Fibroblast of lung (primary cell): ENCODE data around the gene USP6NL. TPM values are rescaled to one million over a fixed set of nuclear protein-coding genes. Genes with fewer than 3 reads are reported as not detected.

ENCODE experiments used
- DNase-seq, 2 donors: peaks; one replicate each; pipeline versions ENCODE4 v3.0.0 to v3.0.0-alpha.2; 2010; ENCODE audit warnings: low read depth in 2 of 2
- H2AFZ ChIP-seq: 2 replicates; pipeline ENCODE4 v1.5.1; 2012; ENCODE audit warnings: low read length, control low read depth, inconsistent platforms
- H3K27ac ChIP-seq: 2 replicates; pipeline ENCODE4 v1.5.1; 2011; ENCODE audit warnings: low read length, control low read depth; ENCODE audit not compliant: insufficient read depth
- H3K27me3 ChIP-seq: 2 replicates; pipeline ENCODE4 v1.5.1; 2011; ENCODE audit warnings: mild to moderate bottlenecking, low read length; ENCODE audit not compliant: control insufficient read depth, insufficient read depth
- H3K36me3 ChIP-seq: 2 replicates; pipeline ENCODE4 v1.5.1; 2011; ENCODE audit warnings: low read length; ENCODE audit not compliant: control insufficient read depth, insufficient read depth
- H3K4me1 ChIP-seq: 2 replicates; pipeline ENCODE4 v1.5.1; 2011; ENCODE audit warnings: low read length; ENCODE audit not compliant: control insufficient read depth, insufficient read depth; ENCODE audit errors: extremely low read depth
- H3K4me2 ChIP-seq: 2 replicates; pipeline ENCODE4 v1.5.1; 2011; ENCODE audit warnings: low read length, control low read depth; ENCODE audit not compliant: insufficient read depth; ENCODE audit errors: extremely low read depth
- H3K4me3 ChIP-seq, 4 experiments: fragments of 200-600 bp in 1 of 4; sonication (generic) in 1 of 4; replicated peaks in 1 of 4; 2 replicates each; pipeline ENCODE4 v1.5.1; 2011 to 2016; ENCODE audit warnings: low read length in 4 of 4, low read depth in 3 of 4, mild to moderate bottlenecking in 3 of 4, control low read depth in 2 of 4, inconsistent platforms in 1 of 4, mixed read lengths in 1 of 4; ENCODE audit not compliant: insufficient read depth in 1 of 4; ENCODE audit errors: control extremely low read depth in 1 of 4
- H3K79me2 ChIP-seq: 2 replicates; pipeline ENCODE4 v1.5.1; 2012; ENCODE audit warnings: mild to moderate bottlenecking, low read length, inconsistent platforms; ENCODE audit not compliant: control insufficient read depth, insufficient read depth
- H3K9ac ChIP-seq: 2 replicates; pipeline ENCODE4 v1.5.1; 2011; ENCODE audit warnings: mild to moderate bottlenecking, low read length, control low read depth; ENCODE audit not compliant: insufficient read depth
- H3K9me3 ChIP-seq: 2 replicates; pipeline ENCODE4 v1.5.1; 2012; ENCODE audit warnings: low read depth, low read length; ENCODE audit not compliant: control insufficient read depth, insufficient read depth
- H4K20me1 ChIP-seq: 2 replicates; pipeline ENCODE4 v1.5.1; 2011; ENCODE audit warnings: low read length; ENCODE audit not compliant: control insufficient read depth, insufficient read depth; ENCODE audit errors: extremely low read depth
- EZH2 ChIP-seq: IDR thresholded peaks from 2 replicates; pipeline ENCODE4 v1.5.1; 2012; ENCODE audit warnings: low read length, control low read depth, mild to moderate bottlenecking; ENCODE audit errors: missing control alignments
- polyA plus RNA-seq, 2 donors: library from polyadenylated mRNA; depleted of rRNA in 1 of 2; stranded (reverse) in 1 of 2; unstranded in 1 of 2; fragments of >200 nt; gene quantifications; 2 replicates each; pipeline ENCODE4 v1.2.1, GENCODE V29; 2011 to 2012; ENCODE audit warnings: missing spikeins in 1 of 2
- total RNA-seq: library from RNA; depleted of rRNA; stranded (reverse); fragments of >200 nt; gene quantifications from 2 replicates; pipeline ENCODE4 v1.2.1, GENCODE V29; 2014
- TF ChIP-seq, protein P1 (sequence below), 2 donors: IDR thresholded peaks in 1 of 2; conservative IDR thresholded peaks in 1 of 2; 1 replicate in 1 of 2; 2 replicates in 1 of 2; pipeline ENCODE4 v1.5.1; 2011 to 2012; ENCODE audit warnings: low read length in 2 of 2, control low read depth in 1 of 2, inconsistent platforms in 1 of 2, low read depth in 1 of 2, mild to moderate bottlenecking in 1 of 2

USP6NL gene
- total and polyA plus RNA-seq, 2 donors (not counting 1 experiment from before 2014, with no cell fraction given), result 8.9 to 13.4 TPM

DNA sequence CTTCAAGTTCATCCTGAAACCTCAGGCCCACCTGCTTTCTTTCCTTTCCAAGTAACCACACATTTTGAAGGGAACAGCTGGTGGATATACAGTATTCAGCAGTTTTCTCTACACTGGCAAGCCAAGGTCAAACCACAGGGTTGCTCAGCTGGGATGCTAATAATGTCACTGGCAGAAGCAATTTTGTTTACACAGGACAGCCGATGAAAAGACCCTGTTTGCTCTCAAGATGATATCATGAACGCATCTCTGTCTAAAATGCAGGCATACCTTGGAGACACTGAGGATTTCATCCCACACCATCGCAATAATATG is 186.2 kb downstream of the USP6NL start:
- no peaks in the 10 kb centered on the region for H4K20me1 ChIP-seq
- no peak overlapping the region for H3K4me3 ChIP-seq
- TF ChIP-seq, protein P1, sequence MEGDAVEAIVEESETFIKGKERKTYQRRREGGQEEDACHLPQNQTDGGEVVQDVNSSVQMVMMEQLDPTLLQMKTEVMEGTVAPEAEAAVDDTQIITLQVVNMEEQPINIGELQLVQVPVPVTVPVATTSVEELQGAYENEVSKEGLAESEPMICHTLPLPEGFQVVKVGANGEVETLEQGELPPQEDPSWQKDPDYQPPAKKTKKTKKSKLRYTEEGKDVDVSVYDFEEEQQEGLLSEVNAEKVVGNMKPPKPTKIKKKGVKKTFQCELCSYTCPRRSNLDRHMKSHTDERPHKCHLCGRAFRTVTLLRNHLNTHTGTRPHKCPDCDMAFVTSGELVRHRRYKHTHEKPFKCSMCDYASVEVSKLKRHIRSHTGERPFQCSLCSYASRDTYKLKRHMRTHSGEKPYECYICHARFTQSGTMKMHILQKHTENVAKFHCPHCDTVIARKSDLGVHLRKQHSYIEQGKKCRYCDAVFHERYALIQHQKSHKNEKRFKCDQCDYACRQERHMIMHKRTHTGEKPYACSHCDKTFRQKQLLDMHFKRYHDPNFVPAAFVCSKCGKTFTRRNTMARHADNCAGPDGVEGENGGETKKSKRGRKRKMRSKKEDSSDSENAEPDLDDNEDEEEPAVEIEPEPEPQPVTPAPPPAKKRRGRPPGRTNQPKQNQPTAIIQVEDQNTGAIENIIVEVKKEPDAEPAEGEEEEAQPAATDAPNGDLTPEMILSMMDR (conservative IDR thresholded peaks at IDR 0.05 in 1 of 2, IDR thresholded peaks at IDR 0.05 in 1 of 2; ENCODE audit: low read depth in 1 of 2, low read length in 2 of 2), result no peak
- TF ChIP-seq EZH2, result no peak
- no peaks in the 10 kb centered on the region for H3K79me2 ChIP-seq
- H3K4me1 ChIP-seq, result no peaks in the 10 kb centered on the region
- H3K27me3 ChIP-seq, result no peaks in the 10 kb centered on the region
- H3K36me3 ChIP-seq, result no peaks in the 10 kb centered on the region
- no peak overlapping the region for H2AFZ ChIP-seq
- no peaks in the 10 kb centered on the region for H3K9me3 ChIP-seq
- no peak overlapping the region for H3K27ac ChIP-seq
- no peak overlapping the region for H3K4me2 ChIP-seq
- DNase-seq, result peak; percentile 10 to 52
- no peak overlapping the region for H3K9ac ChIP-seq

DNA sequence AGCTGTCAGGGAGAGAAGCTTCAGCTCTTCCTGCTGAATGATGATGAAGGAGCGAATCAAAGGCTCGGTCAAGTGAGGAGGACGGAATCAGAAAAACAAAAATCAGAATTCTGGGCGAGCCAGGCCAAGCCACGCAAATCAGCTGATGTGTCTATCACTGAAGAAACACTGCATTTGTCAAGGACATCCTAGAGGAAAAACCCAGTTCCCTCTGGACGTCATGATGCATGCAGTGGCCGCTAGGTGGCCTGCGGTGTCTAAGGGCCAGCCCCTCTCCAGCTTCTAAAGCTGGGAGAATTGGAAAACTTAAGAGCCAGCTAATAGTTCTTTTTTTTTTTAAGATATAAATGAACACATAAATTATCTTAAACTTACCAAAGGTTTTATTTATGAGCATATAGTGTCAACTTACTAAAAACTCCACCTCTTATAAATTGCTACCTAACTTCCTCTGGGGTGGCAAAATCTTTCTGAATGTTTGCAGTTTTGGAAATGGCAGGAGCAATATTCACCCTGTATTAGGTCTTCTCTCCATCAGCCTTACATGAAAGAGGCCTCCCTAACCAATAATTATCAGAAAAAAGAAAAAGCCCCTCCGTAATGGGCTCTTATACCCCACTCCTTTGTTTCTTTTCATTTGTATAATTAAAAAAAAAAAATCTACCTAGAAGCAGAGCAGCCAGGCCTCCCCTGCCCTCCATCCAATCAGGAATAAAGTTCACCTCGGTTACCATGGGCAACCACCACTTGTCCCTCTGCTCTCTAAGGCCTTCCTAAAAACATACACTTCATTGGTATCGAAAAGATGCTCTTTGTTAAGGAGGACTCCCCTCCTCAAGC is 186.8 kb downstream of the USP6NL start:
- H2AFZ ChIP-seq, result no peak overlapping the region
- H3K36me3 ChIP-seq, result no peaks in the 10 kb centered on the region
- no peaks in the 10 kb centered on the region for H4K20me1 ChIP-seq
- H3K9me3 ChIP-seq, result no peaks in the 10 kb centered on the region
- TF ChIP-seq, protein P1 (conservative IDR thresholded peaks at IDR 0.05 in 1 of 2, IDR thresholded peaks at IDR 0.05 in 1 of 2; ENCODE audit: low read depth in 1 of 2, low read length in 2 of 2), result peak; percentile 85 to 91
- no peak for TF ChIP-seq EZH2
- DNase-seq, result peak; percentile 30 to 61
- H3K9ac ChIP-seq, result no peak overlapping the region
- no peak overlapping the region for H3K4me2 ChIP-seq
- H3K4me1 ChIP-seq, result no peaks in the 10 kb centered on the region
- H3K27ac ChIP-seq, result no peak overlapping the region
- no peaks in the 10 kb centered on the region for H3K27me3 ChIP-seq
- H3K79me2 ChIP-seq, result no peaks in the 10 kb centered on the region
- no peak overlapping the region for H3K4me3 ChIP-seq

DNA sequence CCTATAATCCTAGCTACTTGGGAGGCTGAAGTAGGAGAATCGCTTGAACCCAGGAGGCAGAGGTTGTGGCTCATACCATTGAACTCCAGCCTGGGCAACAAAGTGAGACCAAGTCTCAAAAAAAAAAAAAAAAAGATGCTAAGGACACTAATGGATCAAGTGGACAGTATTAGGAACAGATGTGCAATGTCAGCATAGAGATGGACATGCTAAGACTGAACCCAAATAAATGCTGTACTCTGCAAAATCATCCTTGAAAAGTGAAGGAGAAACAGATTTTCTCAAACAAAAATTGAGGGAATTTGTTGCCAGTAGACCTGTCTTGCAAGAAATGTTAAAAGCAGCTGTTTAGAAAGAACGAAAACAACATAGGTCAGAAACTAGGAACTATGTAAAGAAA is 194.5 kb downstream of the USP6NL start:
- no peak overlapping the region for H3K9ac ChIP-seq
- no peak overlapping the region for H3K4me2 ChIP-seq
- H3K79me2 ChIP-seq, result no peaks in the 10 kb centered on the region
- no peaks in the 10 kb centered on the region for H3K4me1 ChIP-seq
- no peak overlapping the region for H3K27ac ChIP-seq
- no peaks in the 10 kb centered on the region for H3K9me3 ChIP-seq
- TF ChIP-seq, protein P1 (conservative IDR thresholded peaks at IDR 0.05 in 1 of 2, IDR thresholded peaks at IDR 0.05 in 1 of 2; ENCODE audit: low read depth in 1 of 2, low read length in 2 of 2), result no peak
- TF ChIP-seq EZH2, result no peak
- no peak for DNase-seq
- no peak overlapping the region for H3K4me3 ChIP-seq
- H4K20me1 ChIP-seq, result no peaks in the 10 kb centered on the region
- H2AFZ ChIP-seq, result no peak overlapping the region
- H3K27me3 ChIP-seq, result no peaks in the 10 kb centered on the region
- H3K36me3 ChIP-seq, result no peaks in the 10 kb centered on the region
